Smooth muscle cell (in vitro differentiated cells): ENCODE results near the gene GPR150. TPM values are rescaled to one million over a fixed set of nuclear protein-coding genes. Genes with fewer than 3 reads are reported as not detected.
"Not testable (repeated sequence)": the region's sequence is repeated elsewhere in the genome, so short reads cannot be mapped to it uniquely, and the experiment has no call there.

ENCODE experiments used
- DNase-seq: peaks from one replicate; lab custom pipeline; 2025; ENCODE audit not compliant: unreplicated experiment; lab: John Stamatoyannopoulos, UW
- H2AFZ ChIP-seq: fragments of 200-600 bp; sonication (generic); 2 replicates; pipeline ENCODE4 v1.6.0; 2016; ENCODE audit warnings: antibody characterized with exemption, low read depth, mild to moderate bottlenecking
- H3F3A ChIP-seq: fragments of 200-600 bp; sonication (generic); 2 replicates; pipeline ENCODE4 v1.6.0; 2017; ENCODE audit warnings: antibody characterized with exemption, low read depth
- H3K27ac ChIP-seq: fragments of 200-600 bp; sonication (generic); 2 replicates; pipeline ENCODE4 v1.5.1; 2016; ENCODE audit warnings: low read depth, mild to moderate bottlenecking
- H3K27me3 ChIP-seq: fragments of 200-600 bp; sonication (generic); 2 replicates; pipeline ENCODE4 v1.6.1; 2016; ENCODE audit warnings: low read depth, mild to moderate bottlenecking
- H3K36me3 ChIP-seq: fragments of 200-600 bp; sonication (generic); 2 replicates; pipeline ENCODE4 v1.5.1; 2016; ENCODE audit warnings: low read depth
- H3K4me1 ChIP-seq: fragments of 200-600 bp; sonication (generic); 2 replicates; pipeline ENCODE4 v1.5.1; 2016; ENCODE audit warnings: low read depth
- H3K4me2 ChIP-seq: fragments of 200-600 bp; sonication (generic); 2 replicates; pipeline ENCODE4 v1.6.0; 2016; ENCODE audit warnings: mild to moderate bottlenecking
- H3K4me3 ChIP-seq: fragments of 200-600 bp; sonication (generic); 2 replicates; pipeline ENCODE4 v1.5.1; 2016; ENCODE audit warnings: mild to moderate bottlenecking
- H3K79me2 ChIP-seq: fragments of 200-600 bp; sonication (generic); 2 replicates; pipeline ENCODE4 v1.6.0; 2016; ENCODE audit warnings: low read depth, mild to moderate bottlenecking
- H3K9ac ChIP-seq: fragments of 200-600 bp; sonication (generic); 2 replicates; pipeline ENCODE4 v1.6.0; 2016; ENCODE audit warnings: low read depth
- H3K9me3 ChIP-seq: fragments of 200-600 bp; sonication (generic); replicated peaks from 2 replicates; pipeline ENCODE4 v1.5.1; 2016; ENCODE audit warnings: low read depth
- H4K20me1 ChIP-seq: fragments of 200-600 bp; sonication (generic); 2 replicates; pipeline ENCODE4 v1.6.0; 2016; ENCODE audit warnings: low read depth
- WGBS: methylation state at CpG from one replicate; pipeline ENCODE4 v1.1.7; 2016; ENCODE audit warnings: low lambda C conversion rate; 5-methylcytosine and 5-hydroxymethylcytosine counted together
- polyA plus RNA-seq: library from polyadenylated mRNA; unstranded; fragments of >200 nt; fragmentation: Nextera tagmentation; extraction: Ambion mirVana; gene quantifications from 2 replicates; pipeline ENCODE4 v1.2.1, GENCODE V29; 2016
- total RNA-seq: library from RNA; depleted of rRNA; stranded (reverse); fragments of >200 nt; gene quantifications from 2 replicates; pipeline ENCODE4 v1.2.3, GENCODE V29; 2014
- TF ChIP-seq, protein P1 (sequence below): fragments of 200-600 bp; sonication (generic); IDR thresholded peaks from 2 replicates; pipeline ENCODE4 v1.5.1; 2017; ENCODE audit warnings: borderline replicate concordance, mild to moderate bottlenecking, antibody characterized with exemption; ENCODE audit not compliant: insufficient read depth, poor library complexity, severe bottlenecking

GPR150 gene
- total and polyA plus RNA-seq, 2 experiments from 2014 or later, result 0.04 to 0.13 TPM

DNA sequence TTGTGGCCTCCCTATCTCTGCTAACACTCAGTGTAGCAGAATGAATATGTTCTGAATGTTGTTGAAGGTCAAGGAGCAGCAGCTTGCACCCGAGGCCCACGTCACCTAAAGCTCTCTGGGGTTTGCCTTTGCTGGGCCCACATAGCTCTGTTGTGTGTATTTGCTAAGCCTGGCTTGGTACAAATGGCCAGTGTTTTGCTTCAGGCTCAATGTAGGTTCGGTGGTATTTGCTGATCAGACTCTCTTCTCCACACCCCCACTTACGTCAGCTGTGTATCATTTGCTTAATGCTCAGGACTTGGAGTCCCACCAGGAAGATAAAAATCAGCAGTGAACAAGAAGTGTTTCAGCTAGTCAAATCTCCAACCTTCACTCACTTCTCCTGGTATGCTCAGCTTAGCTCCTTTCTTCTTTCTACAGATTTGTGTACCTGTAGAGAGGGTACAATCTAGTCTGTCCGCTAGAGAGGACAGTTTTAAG lies 21.9 kb downstream of the GPR150 start:
- Histone ChIP-seq H4K20me1 (no peaks in the 10 kb centered on the region), H3K4me2 (no peak overlapping the region), H3K36me3 (no peaks in the 10 kb centered on the region), H3K4me1 (no peaks in the 10 kb centered on the region), H3F3A (peaks cover 14% of the 10 kb centered on the region), H3K79me2 (no peaks in the 10 kb centered on the region), H3K27me3 (no peaks in the 10 kb centered on the region), H3K9ac (no peak overlapping the region), H3K9me3 (no peaks in the 10 kb centered on the region), H3K4me3 (no peak overlapping the region), H2AFZ (no peak overlapping the region), H3K27ac (no peak overlapping the region)
- TF ChIP-seq, protein P1, sequence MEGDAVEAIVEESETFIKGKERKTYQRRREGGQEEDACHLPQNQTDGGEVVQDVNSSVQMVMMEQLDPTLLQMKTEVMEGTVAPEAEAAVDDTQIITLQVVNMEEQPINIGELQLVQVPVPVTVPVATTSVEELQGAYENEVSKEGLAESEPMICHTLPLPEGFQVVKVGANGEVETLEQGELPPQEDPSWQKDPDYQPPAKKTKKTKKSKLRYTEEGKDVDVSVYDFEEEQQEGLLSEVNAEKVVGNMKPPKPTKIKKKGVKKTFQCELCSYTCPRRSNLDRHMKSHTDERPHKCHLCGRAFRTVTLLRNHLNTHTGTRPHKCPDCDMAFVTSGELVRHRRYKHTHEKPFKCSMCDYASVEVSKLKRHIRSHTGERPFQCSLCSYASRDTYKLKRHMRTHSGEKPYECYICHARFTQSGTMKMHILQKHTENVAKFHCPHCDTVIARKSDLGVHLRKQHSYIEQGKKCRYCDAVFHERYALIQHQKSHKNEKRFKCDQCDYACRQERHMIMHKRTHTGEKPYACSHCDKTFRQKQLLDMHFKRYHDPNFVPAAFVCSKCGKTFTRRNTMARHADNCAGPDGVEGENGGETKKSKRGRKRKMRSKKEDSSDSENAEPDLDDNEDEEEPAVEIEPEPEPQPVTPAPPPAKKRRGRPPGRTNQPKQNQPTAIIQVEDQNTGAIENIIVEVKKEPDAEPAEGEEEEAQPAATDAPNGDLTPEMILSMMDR, result no peak
- WGBS, result 91% methylated on average over 5 of the region's 5 CpGs
- DNase-seq, result no peak

DNA sequence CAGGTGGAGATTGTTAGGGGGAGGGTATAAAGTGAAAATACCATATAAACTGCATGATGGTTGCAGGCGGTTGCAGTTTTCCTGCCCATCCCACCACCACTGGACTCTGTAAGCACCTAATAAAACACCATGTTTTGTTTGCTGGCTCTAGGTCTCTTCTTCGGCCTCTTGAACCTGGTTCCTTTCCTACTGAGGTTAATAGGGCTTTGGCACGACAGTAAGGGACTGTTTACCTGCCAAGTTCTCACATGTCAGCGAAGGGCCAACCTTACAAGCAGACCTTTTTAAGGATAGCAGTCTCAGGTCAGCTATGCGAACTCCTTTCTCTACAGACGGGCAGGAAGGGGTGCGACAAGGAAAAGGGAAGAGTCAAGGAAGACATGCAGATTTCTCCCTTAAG lies 23.3 kb downstream of the GPR150 start:
- H3K9ac ChIP-seq, result no peak overlapping the region
- no peaks in the 10 kb centered on the region for H3K9me3 ChIP-seq
- no peaks in the 10 kb centered on the region for H3K27me3 ChIP-seq
- no peak overlapping the region for H3K4me2 ChIP-seq
- H2AFZ ChIP-seq, result no peak overlapping the region
- H3K4me1 ChIP-seq, result peaks cover 9% of the 10 kb centered on the region
- no peak overlapping the region for H3K27ac ChIP-seq
- TF ChIP-seq, protein P1, result no peak
- DNase-seq, result no peak
- peaks cover 14% of the 10 kb centered on the region for H3F3A ChIP-seq
- no peak overlapping the region for H3K4me3 ChIP-seq
- H4K20me1 ChIP-seq, result no peaks in the 10 kb centered on the region
- no peaks in the 10 kb centered on the region for H3K36me3 ChIP-seq
- WGBS, result 91% methylated on average over 7 of the region's 7 CpGs
- no peaks in the 10 kb centered on the region for H3K79me2 ChIP-seq

DNA sequence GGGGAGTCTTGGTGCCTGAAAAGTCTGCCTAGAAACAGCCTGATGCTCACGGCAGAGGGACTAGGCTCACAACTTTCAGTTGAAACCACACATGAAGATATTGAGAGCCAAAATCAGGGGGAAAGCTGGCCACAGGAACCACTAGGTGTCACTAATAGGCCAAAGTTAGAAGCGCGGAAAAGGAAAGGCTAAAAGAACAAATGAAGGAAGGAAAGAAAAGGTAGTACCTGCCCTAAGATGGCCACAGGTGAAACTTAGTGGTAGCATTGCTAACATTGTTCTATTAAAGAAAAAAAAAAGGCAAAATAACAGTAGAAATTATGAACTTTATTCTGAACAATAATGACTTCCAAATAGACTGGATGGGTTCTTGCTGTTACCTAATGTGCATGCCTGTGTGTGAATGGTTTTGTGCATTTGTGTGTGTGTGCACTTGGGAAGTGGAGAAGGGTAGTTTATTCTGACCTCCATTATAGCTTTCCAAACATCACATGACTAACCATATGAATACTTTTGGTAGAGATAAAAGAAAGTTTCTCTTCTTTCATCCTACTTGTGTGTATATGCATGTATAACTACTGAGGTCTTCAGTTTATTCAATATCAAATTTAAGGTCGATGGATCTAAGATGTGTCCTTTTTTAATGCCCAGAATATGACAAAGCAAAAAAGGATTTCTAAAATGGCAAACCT lies 24.6 kb downstream of the GPR150 start:
- H4K20me1 ChIP-seq, result no peaks in the 10 kb centered on the region
- TF ChIP-seq, protein P1, result peak; percentile 71
- WGBS, result 30% methylated on average over 4 of the region's 4 CpGs
- H3F3A ChIP-seq, result peaks cover 14% of the 10 kb centered on the region
- no peak overlapping the region for H3K9ac ChIP-seq
- no peak overlapping the region for H2AFZ ChIP-seq
- no peak overlapping the region for H3K4me3 ChIP-seq
- no peaks in the 10 kb centered on the region for H3K9me3 ChIP-seq
- no peaks in the 10 kb centered on the region for H3K79me2 ChIP-seq
- H3K27ac ChIP-seq, result no peak overlapping the region
- no peak overlapping the region for H3K4me2 ChIP-seq
- peaks cover 9% of the 10 kb centered on the region for H3K4me1 ChIP-seq
- no peak for DNase-seq
- no peaks in the 10 kb centered on the region for H3K36me3 ChIP-seq
- no peaks in the 10 kb centered on the region for H3K27me3 ChIP-seq

DNA sequence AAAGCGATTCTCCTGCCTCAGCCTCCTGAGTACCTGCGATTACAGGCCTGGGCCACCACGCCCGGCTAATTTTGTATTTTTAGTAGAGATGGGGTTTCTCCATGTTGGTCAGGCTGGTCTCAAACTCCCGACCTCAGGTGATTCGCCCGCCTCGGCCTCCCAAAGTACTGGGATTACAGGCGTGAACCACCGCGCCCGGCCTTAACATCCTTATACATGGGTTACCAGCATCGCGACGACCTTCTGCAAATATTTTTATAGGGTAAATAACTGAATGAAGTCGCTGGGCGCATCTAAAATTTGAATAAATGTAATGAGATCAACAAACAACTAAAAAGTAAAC lies 26.3 kb downstream of the GPR150 start:
- H3K9me3 ChIP-seq, H4K20me1 ChIP-seq, H3K4me1 ChIP-seq, H3K36me3 ChIP-seq, H3K9ac ChIP-seq, H3K79me2 ChIP-seq, H3K27me3 ChIP-seq, DNase-seq: not testable (repeated sequence)
- H3K4me3 ChIP-seq, result peak overlapping the region; percentile 68
- H3K27ac ChIP-seq, result peak overlapping the region; percentile 86
- 93% methylated on average over 17 of the region's 17 CpGs for WGBS
- peaks cover 14% of the 10 kb centered on the region for H3F3A ChIP-seq
- H3K4me2 ChIP-seq, result peak overlapping the region; percentile 94
- peak overlapping the region; percentile 76 for H2AFZ ChIP-seq
